Measurements from ENCODE around the gene DCANP1. TPM values are rescaled to one million over a fixed set of nuclear protein-coding genes. Genes with fewer than 3 reads are reported as not detected.

DCANP1 gene
- total and polyA plus RNA-seq, 4 donors = 0.05 TPM; not detected in 3

- TF ChIP-seq, protein P1, sequence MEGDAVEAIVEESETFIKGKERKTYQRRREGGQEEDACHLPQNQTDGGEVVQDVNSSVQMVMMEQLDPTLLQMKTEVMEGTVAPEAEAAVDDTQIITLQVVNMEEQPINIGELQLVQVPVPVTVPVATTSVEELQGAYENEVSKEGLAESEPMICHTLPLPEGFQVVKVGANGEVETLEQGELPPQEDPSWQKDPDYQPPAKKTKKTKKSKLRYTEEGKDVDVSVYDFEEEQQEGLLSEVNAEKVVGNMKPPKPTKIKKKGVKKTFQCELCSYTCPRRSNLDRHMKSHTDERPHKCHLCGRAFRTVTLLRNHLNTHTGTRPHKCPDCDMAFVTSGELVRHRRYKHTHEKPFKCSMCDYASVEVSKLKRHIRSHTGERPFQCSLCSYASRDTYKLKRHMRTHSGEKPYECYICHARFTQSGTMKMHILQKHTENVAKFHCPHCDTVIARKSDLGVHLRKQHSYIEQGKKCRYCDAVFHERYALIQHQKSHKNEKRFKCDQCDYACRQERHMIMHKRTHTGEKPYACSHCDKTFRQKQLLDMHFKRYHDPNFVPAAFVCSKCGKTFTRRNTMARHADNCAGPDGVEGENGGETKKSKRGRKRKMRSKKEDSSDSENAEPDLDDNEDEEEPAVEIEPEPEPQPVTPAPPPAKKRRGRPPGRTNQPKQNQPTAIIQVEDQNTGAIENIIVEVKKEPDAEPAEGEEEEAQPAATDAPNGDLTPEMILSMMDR (IDR thresholded peaks at IDR 0.05; ENCODE audit: low read depth, low read length, missing input control) = no peak
Observed at GRCh38 chr5:135487037-135487395, 39.9 kb upstream of the DCANP1 start (continued).

GRCh38 chr5:135486131-135487036 is 39.2 kb upstream of the DCANP1 start:
- H3K36me3 ChIP-seq (ENCODE audit: control insufficient read depth in 4 of 4, insufficient read depth in 3 of 4, low read depth in 1 of 4, low read length in 3 of 4) = no peaks in the 10 kb centered on the region

DNA sequence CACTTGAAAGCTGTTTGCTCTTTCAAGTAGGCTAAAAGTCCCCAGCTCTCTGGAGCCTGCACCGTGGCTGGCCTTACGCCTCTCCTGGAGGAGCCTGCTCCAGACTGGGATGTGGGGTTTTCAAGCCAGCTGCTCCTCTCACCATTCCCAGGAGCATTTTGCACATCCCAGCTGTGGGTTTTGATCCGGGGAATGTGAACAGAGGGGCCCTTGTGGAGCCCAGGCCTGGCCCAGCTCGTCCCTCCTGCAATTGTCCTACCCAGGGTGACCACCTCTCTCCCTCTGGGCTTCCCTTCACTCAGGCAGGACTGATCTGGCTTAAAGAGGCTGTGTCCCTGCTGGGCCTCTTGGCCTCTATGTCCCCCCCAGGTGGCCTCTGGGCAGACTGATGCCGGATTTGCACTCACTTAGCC is 37.5 kb upstream of the DCANP1 start:
- Histone ChIP-seq H3K27me3 (ENCODE audit: control insufficient read depth in 4 of 4, insufficient read depth in 4 of 4, low read length in 3 of 4) (peaks cover 0 to 10% (median 9%) of the 10 kb centered on the region in 4 donors), H3K4me3 (ENCODE audit: low read depth in 1 of 3, low read length in 3 of 3) (no peak overlapping the region), H3K36me3 (ENCODE audit: control insufficient read depth in 4 of 4, insufficient read depth in 3 of 4, low read depth in 1 of 4, low read length in 3 of 4) (no peaks in the 10 kb centered on the region), H3K4me1 (ENCODE audit: control insufficient read depth in 4 of 4, insufficient read depth in 4 of 4, low read length in 3 of 4) (peaks cover 2 to 11% (median 9%) of the 10 kb centered on the region in 4 donors), H3K9me3 (ENCODE audit: control insufficient read depth in 4 of 4, low read length in 3 of 4) (no peaks in the 10 kb centered on the region), H3K27ac (ENCODE audit: low read depth in 1 of 2, low read length in 2 of 2) (no peak overlapping the region), H3K9ac (ENCODE audit: low read depth in 1 of 2, low read length in 2 of 2) (no peak overlapping the region)
- no peak for DNase-seq (ENCODE audit: low spot score)
- WGBS = 82% methylated on average over 5 of the region's 5 CpGs
- TF ChIP-seq FOXA2 (IDR thresholded peaks at IDR 0.05) = no peak
- no peak for TF ChIP-seq JUND (IDR thresholded peaks at IDR 0.05)
- TF ChIP-seq, protein P2, sequence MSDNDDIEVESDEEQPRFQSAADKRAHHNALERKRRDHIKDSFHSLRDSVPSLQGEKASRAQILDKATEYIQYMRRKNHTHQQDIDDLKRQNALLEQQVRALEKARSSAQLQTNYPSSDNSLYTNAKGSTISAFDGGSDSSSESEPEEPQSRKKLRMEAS (IDR thresholded peaks at IDR 0.05) = no peak
- no peak for TF ChIP-seq HNF4A (conservative IDR thresholded peaks at IDR 0.05)
- TF ChIP-seq SP1 (IDR thresholded peaks at IDR 0.05) = no peak

More at GRCh38 chr5:135486131-135487036, 39.2 kb upstream of the DCANP1 start:
- no peak for DNase-seq (ENCODE audit: low spot score)
- Histone ChIP-seq H3K27me3 (ENCODE audit: control insufficient read depth in 4 of 4, insufficient read depth in 4 of 4, low read length in 3 of 4) (peaks cover 2 to 21% (median 12%) of the 10 kb centered on the region in 4 donors), H3K4me1 (ENCODE audit: control insufficient read depth in 4 of 4, insufficient read depth in 4 of 4, low read length in 3 of 4) (peaks cover 2 to 19% (median 13%) of the 10 kb centered on the region in 4 donors), H3K9ac (ENCODE audit: low read depth in 1 of 2, low read length in 2 of 2) (no peak overlapping the region), H3K27ac (ENCODE audit: low read depth in 1 of 2, low read length in 2 of 2) (no peak overlapping the region), H3K9me3 (ENCODE audit: control insufficient read depth in 4 of 4, low read length in 3 of 4) (no peaks in the 10 kb centered on the region), H3K4me3 (ENCODE audit: low read depth in 1 of 3, low read length in 3 of 3) (no peak overlapping the region)
- 76% methylated on average over 13 of the region's 13 CpGs for WGBS
- TF ChIP-seq TAF1 (conservative IDR thresholded peaks at IDR 0.05) = no peak
- TF ChIP-seq, protein P1 (IDR thresholded peaks at IDR 0.05; ENCODE audit: low read depth, low read length, missing input control) = no peak
- TF ChIP-seq NR2F2 (IDR thresholded peaks at IDR 0.05) = no peak
- no peak for TF ChIP-seq SP1 (IDR thresholded peaks at IDR 0.05)

- Histone ChIP-seq H3K4me3 (ENCODE audit: low read depth in 1 of 3, low read length in 3 of 3) (no peak overlapping the region), H3K4me1 (ENCODE audit: control insufficient read depth in 4 of 4, insufficient read depth in 4 of 4, low read length in 3 of 4) (no peaks in the 10 kb centered on the region), H3K36me3 (ENCODE audit: control insufficient read depth in 4 of 4, insufficient read depth in 3 of 4, low read depth in 1 of 4, low read length in 3 of 4) (no peaks in the 10 kb centered on the region), H3K9me3 (ENCODE audit: control insufficient read depth in 4 of 4, low read length in 3 of 4) (no peaks in the 10 kb centered on the region), H3K27me3 (ENCODE audit: control insufficient read depth in 4 of 4, insufficient read depth in 4 of 4, low read length in 3 of 4) (peaks cover 0 to 10% (median 4%) of the 10 kb centered on the region in 4 donors), H3K27ac (ENCODE audit: low read depth in 1 of 2, low read length in 2 of 2) (no peak overlapping the region), H3K9ac (ENCODE audit: low read depth in 1 of 2, low read length in 2 of 2) (no peak overlapping the region)
- DNase-seq (ENCODE audit: low spot score) = no peak
- no peak for TF ChIP-seq YY1 (IDR thresholded peaks at IDR 0.05)
- TF ChIP-seq JUND (IDR thresholded peaks at IDR 0.05) = no peak
- no peak for TF ChIP-seq RXRA (IDR thresholded peaks at IDR 0.05)
- no peak for TF ChIP-seq FOXA2 (IDR thresholded peaks at IDR 0.05)
- no peak for TF ChIP-seq FOXA1 (IDR thresholded peaks at IDR 0.05)
- TF ChIP-seq RAD21 (IDR thresholded peaks at IDR 0.05) = no peak
- no peak for TF ChIP-seq ZBTB33 (IDR thresholded peaks at IDR 0.05)
- WGBS = 93% methylated on average over 1 of the region's 1 CpG
Observed at GRCh38 chr5:135483254-135483653, 36.1 kb upstream of the DCANP1 start.
